ENCODE measurements around the gene PRLH.

Gene PRLH

GRCh38 chr2:237558961-237559641, 7.3 kb upstream of the PRLH start:
- Histone ChIP-seq H3K27ac (ENCODE audit: low read length) (no peak overlapping the region), H3K4me2 (ENCODE audit: low read length) (no peak overlapping the region), H2AFZ (ENCODE audit: low read depth, low read length) (no peak overlapping the region), H4K20me1 (ENCODE audit: insufficient read depth, low read length) (no peaks in the 10 kb centered on the region), H3K9me3 (ENCODE audit: insufficient read depth, low read length) (0 out of 2 replicates have a peak, but pooled peaks cover 9% of the 10 kb centered on the region), H3K4me1 (ENCODE audit: low read length) (peaks cover 31% of the 10 kb centered on the region), H3K36me3 (replicated peaks; ENCODE audit: low read depth, low read length) (no peaks in the 10 kb centered on the region), H3K9ac (ENCODE audit: low read length) (no peak overlapping the region), H3K79me2 (ENCODE audit: low read length) (no peaks in the 10 kb centered on the region), H3K27me3 (ENCODE audit: low read depth, low read length) (no peaks in the 10 kb centered on the region), H3K4me3 (ENCODE audit: low read length) (no peak overlapping the region)
- TF ChIP-seq, protein P1, sequence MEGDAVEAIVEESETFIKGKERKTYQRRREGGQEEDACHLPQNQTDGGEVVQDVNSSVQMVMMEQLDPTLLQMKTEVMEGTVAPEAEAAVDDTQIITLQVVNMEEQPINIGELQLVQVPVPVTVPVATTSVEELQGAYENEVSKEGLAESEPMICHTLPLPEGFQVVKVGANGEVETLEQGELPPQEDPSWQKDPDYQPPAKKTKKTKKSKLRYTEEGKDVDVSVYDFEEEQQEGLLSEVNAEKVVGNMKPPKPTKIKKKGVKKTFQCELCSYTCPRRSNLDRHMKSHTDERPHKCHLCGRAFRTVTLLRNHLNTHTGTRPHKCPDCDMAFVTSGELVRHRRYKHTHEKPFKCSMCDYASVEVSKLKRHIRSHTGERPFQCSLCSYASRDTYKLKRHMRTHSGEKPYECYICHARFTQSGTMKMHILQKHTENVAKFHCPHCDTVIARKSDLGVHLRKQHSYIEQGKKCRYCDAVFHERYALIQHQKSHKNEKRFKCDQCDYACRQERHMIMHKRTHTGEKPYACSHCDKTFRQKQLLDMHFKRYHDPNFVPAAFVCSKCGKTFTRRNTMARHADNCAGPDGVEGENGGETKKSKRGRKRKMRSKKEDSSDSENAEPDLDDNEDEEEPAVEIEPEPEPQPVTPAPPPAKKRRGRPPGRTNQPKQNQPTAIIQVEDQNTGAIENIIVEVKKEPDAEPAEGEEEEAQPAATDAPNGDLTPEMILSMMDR (IDR thresholded peaks at IDR 0.05; ENCODE audit: low read depth, low read length) = no peak

- H3K4me1 ChIP-seq (ENCODE audit: low read length) = peaks cover 29% of the 10 kb centered on the region
- no peak overlapping the region for H3K9ac ChIP-seq (ENCODE audit: low read length)
- H4K20me1 ChIP-seq (ENCODE audit: insufficient read depth, low read length) = no peaks in the 10 kb centered on the region
- H3K36me3 ChIP-seq (replicated peaks; ENCODE audit: low read depth, low read length) = no peaks in the 10 kb centered on the region
- H3K79me2 ChIP-seq (ENCODE audit: low read length) = no peaks in the 10 kb centered on the region
- H3K27ac ChIP-seq (ENCODE audit: low read length) = no peak overlapping the region
- 0 out of 2 replicates have a peak, but pooled peaks cover under 1% of the 10 kb centered on the region for H3K9me3 ChIP-seq (ENCODE audit: insufficient read depth, low read length)
- TF ChIP-seq EZH2phosphoT487 (IDR thresholded peaks at IDR 0.05; ENCODE audit: low read depth) = no peak
- TF ChIP-seq, protein P1 (IDR thresholded peaks at IDR 0.05; ENCODE audit: low read depth, low read length) = no peak
- no peak overlapping the region for H2AFZ ChIP-seq (ENCODE audit: low read depth, low read length)
- H3K27me3 ChIP-seq (ENCODE audit: low read depth, low read length) = no peaks in the 10 kb centered on the region
- H3K4me3 ChIP-seq (ENCODE audit: low read length) = no peak overlapping the region
- no peak overlapping the region for H3K4me2 ChIP-seq (ENCODE audit: low read length)
Measured at GRCh38 chr2:237561221-237561620, 5.2 kb upstream of the PRLH start.

DNA sequence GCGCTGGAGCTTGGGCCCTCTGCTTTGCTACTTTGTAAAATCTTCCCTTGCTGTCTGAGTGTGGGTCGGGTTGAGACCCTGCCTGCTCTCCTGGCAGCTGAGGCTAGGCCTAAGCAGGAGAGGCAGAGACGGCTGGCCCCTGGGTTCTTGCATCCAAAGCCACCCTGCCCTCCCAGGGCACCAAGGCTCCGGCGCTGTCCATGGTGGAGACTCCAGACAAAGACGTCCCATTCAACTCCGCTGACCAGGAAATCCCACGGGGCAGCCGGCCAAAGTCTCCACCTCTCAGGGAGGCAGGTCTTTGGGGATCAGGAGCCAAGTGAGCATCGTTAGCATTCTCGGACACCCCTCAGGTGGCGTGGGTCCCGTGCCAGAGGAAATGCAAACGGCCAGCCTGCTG, 2.6 kb upstream of the PRLH start:
- no peaks in the 10 kb centered on the region for H3K9me3 ChIP-seq (ENCODE audit: insufficient read depth, low read length)
- no peak overlapping the region for H3K9ac ChIP-seq (ENCODE audit: low read length)
- H3K27me3 ChIP-seq (ENCODE audit: low read depth, low read length) = no peaks in the 10 kb centered on the region
- H3K4me1 ChIP-seq (ENCODE audit: low read length) = peaks cover 5% of the 10 kb centered on the region; the same call in 1 of the 2 replicates
- no peaks in the 10 kb centered on the region for H3K79me2 ChIP-seq (ENCODE audit: low read length)
- no peak overlapping the region for H3K4me2 ChIP-seq (ENCODE audit: low read length)
- H3K36me3 ChIP-seq (replicated peaks; ENCODE audit: low read depth, low read length) = no peaks in the 10 kb centered on the region
- TF ChIP-seq EZH2phosphoT487 (IDR thresholded peaks at IDR 0.05; ENCODE audit: low read depth) = no peak
- TF ChIP-seq, protein P1 (IDR thresholded peaks at IDR 0.05; ENCODE audit: low read depth, low read length) = no peak
- H3K27ac ChIP-seq (ENCODE audit: low read length) = no peak overlapping the region
- H4K20me1 ChIP-seq (ENCODE audit: insufficient read depth, low read length) = no peaks in the 10 kb centered on the region
- H2AFZ ChIP-seq (ENCODE audit: low read depth, low read length) = no peak overlapping the region
- no peak overlapping the region for H3K4me3 ChIP-seq (ENCODE audit: low read length)

GRCh38 chr2:237564526-237565131, 1.7 kb upstream of the PRLH start:
- no peaks in the 10 kb centered on the region for H4K20me1 ChIP-seq (ENCODE audit: insufficient read depth, low read length)
- TF ChIP-seq, protein P1 (IDR thresholded peaks at IDR 0.05; ENCODE audit: low read depth, low read length) = no peak
- no peak for TF ChIP-seq EZH2phosphoT487 (IDR thresholded peaks at IDR 0.05; ENCODE audit: low read depth)
- H3K4me1 ChIP-seq (ENCODE audit: low read length) = peaks cover 3% of the 10 kb centered on the region; the same call in 1 of the 2 replicates
- no peak overlapping the region for H3K9ac ChIP-seq (ENCODE audit: low read length)
- H3K4me2 ChIP-seq (ENCODE audit: low read length) = no peak overlapping the region
- H3K4me3 ChIP-seq (ENCODE audit: low read length) = no peak overlapping the region
- no peak overlapping the region for H3K27ac ChIP-seq (ENCODE audit: low read length)
- H3K36me3 ChIP-seq (replicated peaks; ENCODE audit: low read depth, low read length) = no peaks in the 10 kb centered on the region
- H3K79me2 ChIP-seq (ENCODE audit: low read length) = no peaks in the 10 kb centered on the region
- H2AFZ ChIP-seq (ENCODE audit: low read depth, low read length) = no peak overlapping the region
- no peaks in the 10 kb centered on the region for H3K27me3 ChIP-seq (ENCODE audit: low read depth, low read length)
- no peaks in the 10 kb centered on the region for H3K9me3 ChIP-seq (ENCODE audit: insufficient read depth, low read length)

Measured in OCI-LY3 (cell line).